Suprapubic skin (tissue), 4 donors: Measurements from ENCODE around the gene GJB4.

Experiments used
- EP300 ChIP-seq: sonication (generic); formaldehyde crosslinking; IDR thresholded peaks from one replicate; pipeline ENCODE4 v1.6.1; 2017; ENCODE audit warnings: antibody characterized with exemption
- POLR2A ChIP-seq, 2 donors: fragments of 450-650 bp; IDR thresholded peaks; one replicate each; pipeline ENCODE4 v1.6.1; 2017; ENCODE audit warnings: antibody characterized with exemption in 2 of 2, mild to moderate bottlenecking in 2 of 2, moderate library complexity in 2 of 2
- POLR2AphosphoS5 ChIP-seq, 3 donors: sonication (generic); formaldehyde crosslinking; IDR thresholded peaks; one replicate each; pipeline ENCODE4 v1.6.1; 2017; ENCODE audit warnings: antibody characterized with exemption in 3 of 3
- TF ChIP-seq, protein P1 (sequence below), 2 donors: fragments of 200-600 bp in 1 of 2; fragments of 450-650 bp in 1 of 2; sonication (generic) in 1 of 2; IDR thresholded peaks; one replicate each; pipeline ENCODE4 v1.5.1; 2016 to 2019; ENCODE audit warnings: antibody characterized with exemption in 2 of 2, mild to moderate bottlenecking in 1 of 2, moderate library complexity in 1 of 2

DNA sequence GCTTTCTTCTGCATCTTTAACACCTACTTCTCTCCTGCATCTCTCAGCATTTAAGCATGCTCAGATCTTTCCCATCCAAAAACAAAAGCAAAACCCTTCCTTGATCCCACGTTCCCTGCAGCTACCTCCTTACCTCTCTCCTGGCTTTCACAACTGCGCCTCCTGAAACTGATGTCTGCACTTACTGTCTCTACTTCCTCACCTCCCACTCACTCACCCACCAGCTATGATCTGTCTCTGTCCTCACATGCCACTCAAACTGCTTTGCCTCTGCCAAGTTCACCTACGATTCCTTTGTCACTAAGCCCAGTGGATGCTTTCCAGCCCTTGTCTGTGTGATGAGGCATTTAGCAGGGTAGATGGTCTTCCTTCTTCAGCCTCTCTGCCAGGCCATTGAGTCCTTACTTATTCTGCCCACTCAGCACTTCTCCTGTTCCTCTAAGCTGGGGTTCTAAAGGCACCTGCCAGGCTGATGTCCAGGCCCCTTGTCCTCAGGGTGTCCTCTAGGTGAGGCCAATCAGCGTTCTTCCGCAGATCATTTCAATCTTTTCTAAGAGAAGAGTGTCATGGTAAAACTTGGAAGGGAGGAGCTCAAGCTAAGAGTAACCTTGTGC lies 11.5 kb downstream of the GJB4 start:
- TF ChIP-seq POLR2A (IDR thresholded peaks at IDR 0.05) (no peak), POLR2AphosphoS5 (IDR thresholded peaks at IDR 0.05) (no peak), EP300 (no peak)
- TF ChIP-seq, protein P1, sequence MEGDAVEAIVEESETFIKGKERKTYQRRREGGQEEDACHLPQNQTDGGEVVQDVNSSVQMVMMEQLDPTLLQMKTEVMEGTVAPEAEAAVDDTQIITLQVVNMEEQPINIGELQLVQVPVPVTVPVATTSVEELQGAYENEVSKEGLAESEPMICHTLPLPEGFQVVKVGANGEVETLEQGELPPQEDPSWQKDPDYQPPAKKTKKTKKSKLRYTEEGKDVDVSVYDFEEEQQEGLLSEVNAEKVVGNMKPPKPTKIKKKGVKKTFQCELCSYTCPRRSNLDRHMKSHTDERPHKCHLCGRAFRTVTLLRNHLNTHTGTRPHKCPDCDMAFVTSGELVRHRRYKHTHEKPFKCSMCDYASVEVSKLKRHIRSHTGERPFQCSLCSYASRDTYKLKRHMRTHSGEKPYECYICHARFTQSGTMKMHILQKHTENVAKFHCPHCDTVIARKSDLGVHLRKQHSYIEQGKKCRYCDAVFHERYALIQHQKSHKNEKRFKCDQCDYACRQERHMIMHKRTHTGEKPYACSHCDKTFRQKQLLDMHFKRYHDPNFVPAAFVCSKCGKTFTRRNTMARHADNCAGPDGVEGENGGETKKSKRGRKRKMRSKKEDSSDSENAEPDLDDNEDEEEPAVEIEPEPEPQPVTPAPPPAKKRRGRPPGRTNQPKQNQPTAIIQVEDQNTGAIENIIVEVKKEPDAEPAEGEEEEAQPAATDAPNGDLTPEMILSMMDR (IDR thresholded peaks at IDR 0.05): no peak
